Hematopoietic multipotent progenitor cell treated with erythropoietin and hydrocortisone succinate and interleukin-3 and kit ligand, for 6 days (in vitro differentiated cells): ENCODE results near the gene GBA2.

Source experiments
- DNase-seq: peaks from one replicate; pipeline ENCODE4 v3.0.0-alpha.2; 2015

Gene GBA2

DNA sequence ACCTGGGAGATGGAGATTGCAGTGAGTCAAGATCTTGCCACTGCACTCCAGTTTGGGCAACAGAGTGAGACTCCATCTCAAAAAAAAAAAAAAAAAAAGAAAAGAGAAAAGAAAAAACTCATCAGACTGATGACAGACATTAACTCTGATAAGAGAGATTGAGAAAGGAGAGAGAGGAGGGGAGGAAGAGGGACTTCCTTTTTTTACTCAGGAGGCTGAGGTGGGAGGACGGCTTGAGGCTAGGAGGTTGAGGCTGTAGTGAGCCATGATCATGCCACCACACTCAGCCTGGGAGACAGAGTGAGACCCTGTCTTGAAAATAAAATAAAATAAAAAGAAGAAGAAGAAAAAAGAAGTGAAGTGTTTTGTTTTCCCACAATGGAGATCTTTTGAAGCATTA lies 14.8 kb upstream of the GBA2 start:
- DNase-seq = no peak

DNA sequence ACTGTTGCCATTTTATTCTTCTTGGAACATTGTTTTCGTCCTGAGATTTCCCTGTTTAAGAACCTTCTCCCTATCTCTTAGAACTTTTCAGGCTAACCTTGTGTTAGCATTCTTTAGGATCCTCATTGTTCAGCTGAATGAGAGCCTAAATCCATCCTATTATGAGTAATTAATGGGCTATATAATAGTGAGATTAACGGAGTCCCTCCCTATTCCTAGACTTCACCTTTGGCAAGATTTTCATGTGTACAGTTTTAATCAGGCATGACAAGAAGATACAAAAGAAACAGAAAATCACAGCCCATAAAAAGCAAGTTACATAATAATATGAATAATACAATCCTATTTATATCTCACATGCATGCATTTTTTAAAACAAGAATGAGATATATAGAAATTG lies 14.2 kb upstream of the GBA2 start:
- DNase-seq = no peak

DNA sequence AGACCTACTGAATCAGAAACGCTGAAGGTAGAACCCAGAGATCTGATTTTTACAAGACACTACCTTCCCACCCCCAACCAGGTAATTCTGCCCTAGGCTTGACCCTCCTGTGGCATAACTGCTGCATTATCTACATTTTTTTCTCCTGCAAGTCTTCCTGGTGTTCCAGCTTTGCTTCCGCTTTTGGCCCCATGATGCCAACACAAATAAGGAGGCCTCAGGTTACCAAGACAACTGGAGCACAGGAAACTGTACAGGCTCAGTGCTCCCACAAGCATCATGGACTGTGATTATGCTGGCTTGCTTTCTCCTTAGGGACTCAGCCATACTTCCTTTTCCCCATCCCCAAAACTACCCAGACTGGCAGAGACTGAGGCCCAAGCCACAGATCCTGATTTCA lies 11.6 kb upstream of the GBA2 start:
- no peak for DNase-seq

DNA sequence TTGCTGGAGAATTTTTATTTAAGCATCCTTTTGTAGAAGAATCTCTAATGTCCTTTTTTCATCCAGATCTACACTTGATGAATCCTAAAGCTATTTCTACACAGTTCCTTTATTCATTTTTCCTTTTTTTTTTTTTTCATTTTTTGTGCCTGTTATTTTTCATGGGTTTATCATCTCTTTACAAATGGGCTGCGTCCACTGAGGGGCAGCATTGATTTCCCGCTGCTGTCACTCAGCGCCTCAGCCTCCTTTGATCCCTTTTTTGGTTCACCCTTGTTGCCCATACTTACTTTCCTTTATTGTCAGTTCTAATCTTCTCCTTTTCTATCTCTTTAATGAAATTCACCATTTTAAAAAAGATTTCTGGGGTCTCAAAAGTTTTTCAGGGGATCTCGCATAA lies 10.8 kb upstream of the GBA2 start:
- DNase-seq = no peak

GRCh38 chr9:35758475-35759050 lies 9.5 kb upstream of the GBA2 start:
- DNase-seq = no peak

GRCh38 chr9:35757892-35758275 lies 8.9 kb upstream of the GBA2 start:
- DNase-seq = no peak

DNA sequence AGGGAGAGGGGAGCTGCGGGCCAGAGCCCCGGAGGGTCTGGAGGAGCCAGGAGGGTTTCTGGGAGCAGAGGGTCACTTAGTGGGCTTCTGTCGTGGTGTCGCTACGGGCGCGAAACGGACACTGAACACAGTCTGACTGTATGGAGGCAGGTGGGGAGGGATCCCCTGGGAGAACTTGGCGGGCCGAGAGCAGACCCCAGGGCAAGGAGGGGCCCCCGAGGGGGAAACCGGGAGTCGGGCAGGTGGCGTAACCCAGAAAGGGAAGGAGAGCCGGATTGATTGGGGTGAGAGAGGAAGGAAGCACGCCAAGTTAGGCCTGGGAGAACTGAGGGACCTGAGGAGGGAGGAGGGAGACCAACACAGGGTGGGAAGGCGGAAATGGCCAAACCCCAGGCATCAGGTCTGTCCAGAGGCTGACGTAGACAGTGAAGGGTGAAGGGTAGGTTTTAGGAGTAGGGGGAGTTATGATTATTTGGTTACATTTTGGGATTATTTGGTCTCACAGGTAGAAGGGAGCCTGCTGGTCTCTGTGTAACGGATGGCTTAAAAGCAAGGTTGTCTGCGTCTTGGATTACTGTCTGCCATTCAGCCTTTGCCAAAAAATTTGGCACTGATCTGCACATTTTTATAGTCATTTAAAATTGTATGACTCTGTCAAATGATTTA lies 8.3 kb upstream of the GBA2 start:
- peak; percentile 69 for DNase-seq

GRCh38 chr9:35756275-35757225 lies 7.5 kb upstream of the GBA2 start:
- DNase-seq = peak; percentile 90

- peak; percentile 41 for DNase-seq
Measured at GRCh38 chr9:35755071-35755470, 6.0 kb upstream of the GBA2 start.

- DNase-seq = no peak
Measured at GRCh38 chr9:35754264-35754663, 5.2 kb upstream of the GBA2 start, which contains the start of gene MSMP. TSS of gene MSMP (minus strand) at chr9:35754276. CDS start at chr9:35754129, 147 bp downstream.

GRCh38 chr9:35753466-35753865 lies 4.4 kb upstream of the GBA2 start:
- no peak for DNase-seq

DNA sequence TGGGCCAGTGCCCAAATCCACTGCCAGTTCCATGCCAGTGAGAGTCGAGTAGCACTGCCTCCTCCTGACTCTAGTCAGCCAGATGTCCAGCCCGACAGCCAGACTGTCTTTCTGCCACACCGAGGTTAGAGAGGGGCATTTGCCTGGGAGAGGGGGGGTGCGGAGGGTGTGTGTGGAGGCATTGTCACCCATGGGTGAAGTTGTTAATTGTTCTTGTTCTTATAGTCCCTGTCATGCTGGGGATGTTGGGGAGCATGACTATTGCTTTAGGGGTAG lies 1.2 kb upstream of the GBA2 start:
- DNase-seq = no peak

DNA sequence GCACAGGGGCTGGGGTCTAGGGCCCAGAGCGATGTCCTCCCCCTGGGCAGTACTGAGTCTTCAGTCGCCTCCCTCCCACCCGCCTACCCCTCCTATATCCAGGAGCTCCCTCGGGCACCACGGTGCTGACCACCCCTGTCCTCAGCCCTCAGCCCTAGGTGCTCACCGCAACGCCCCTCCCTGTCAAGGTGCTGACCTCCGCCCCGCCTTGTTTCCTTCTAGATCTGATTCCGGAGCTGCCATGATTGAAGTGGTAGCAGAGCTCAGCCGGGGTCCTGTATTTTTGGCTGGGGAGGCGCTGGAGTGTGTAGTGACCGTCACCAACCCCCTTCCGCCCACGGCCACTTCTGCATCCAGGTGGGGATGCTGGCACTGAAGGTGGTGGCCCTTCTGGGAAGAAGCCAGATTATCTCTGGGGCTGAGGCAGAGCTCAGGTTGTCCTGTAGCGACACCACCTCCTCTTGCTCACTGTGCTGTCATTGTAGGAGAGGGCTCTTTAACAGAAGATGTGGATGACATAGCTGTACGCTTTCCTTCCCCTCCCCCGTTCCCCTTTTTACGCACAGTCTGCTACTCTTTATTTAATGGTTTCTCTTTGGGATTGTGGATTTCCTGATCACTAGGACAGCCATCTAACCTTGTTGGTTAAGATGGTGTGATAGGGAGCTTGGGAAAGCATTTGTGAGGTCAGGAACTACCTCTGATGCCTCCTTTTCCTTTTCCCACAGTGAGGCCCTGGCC lies 657 bp upstream of the GBA2 start:
- DNase-seq = peak; percentile 48

- peak; percentile 31 for DNase-seq
Measured at GRCh38 chr9:35748242-35748857, 678 bp downstream of the GBA2 start.

- peak; percentile 40 for DNase-seq
Measured at GRCh38 chr9:35746583-35746982, 2.4 kb downstream of the GBA2 start.

DNA sequence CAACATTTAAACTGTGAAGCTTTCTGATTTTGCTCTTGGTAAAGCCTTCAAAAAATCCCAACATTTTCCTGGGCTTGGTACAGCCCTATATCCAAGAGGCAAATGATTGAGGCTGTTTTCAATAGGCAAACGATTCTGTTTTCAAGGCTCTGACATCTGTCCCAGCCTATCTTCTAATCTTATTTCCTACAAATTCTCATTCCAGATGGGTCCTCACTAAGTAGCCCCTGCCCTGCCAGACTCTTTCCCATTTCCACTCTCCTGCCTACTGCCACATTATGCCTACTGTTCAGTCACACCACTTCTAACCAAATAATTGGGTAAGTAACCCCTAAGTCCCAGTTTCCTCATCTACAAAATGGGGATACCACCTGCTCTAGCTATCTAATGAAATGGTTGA lies 3.5 kb downstream of the GBA2 start:
- DNase-seq = no peak

DNA sequence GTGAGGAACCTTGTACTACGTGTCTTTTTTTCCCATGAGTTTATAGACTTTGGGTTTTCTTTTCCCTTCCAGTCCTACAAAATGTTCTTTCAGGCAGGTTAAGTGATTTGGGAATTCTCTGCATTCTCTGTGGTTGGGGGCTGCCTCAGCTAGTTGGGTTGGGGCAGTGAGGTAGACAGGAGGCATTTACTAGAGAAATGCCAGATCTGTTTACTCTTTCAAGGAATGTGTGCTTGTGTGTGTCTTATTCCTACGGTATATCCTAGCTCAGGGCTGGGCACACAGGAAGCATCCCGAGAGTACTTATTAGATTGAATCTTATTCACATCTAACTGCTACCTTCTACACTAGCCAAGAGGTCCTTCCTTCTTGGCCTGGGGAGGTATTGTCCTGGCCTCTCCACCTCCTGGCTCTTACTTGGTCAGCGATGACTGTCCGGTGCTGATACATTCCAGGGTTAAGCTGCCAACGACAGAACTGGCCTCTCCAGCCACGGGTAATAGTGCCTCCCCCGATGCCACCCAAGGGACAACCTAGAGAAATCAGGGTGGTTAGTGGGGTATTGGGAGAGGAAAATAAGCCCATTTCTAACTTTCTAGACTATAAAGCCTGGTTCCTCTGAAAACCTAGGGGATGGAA lies 5.0 kb downstream of the GBA2 start:
- DNase-seq = no peak

GRCh38 chr9:35743452-35743851 lies 5.6 kb downstream of the GBA2 start:
- DNase-seq = no peak

DNA sequence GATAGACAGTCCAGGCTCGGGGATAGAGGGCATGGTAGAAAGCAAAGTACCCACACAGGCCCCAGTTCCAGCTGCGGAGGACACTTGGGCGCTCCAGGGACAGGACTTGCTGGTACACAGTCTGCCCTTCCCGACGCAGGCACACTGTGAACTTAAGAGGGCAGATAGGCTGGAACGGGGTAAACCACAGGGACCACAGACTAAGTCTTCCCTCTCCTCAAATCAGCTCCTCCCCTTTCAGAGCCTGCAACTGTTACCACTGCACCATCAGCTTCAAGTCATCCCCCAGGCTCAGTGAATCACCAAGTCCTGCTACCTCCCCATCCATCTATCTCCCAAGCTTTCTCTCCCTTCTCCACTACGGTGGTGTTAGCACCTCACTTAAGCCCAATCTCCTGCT lies 7.3 kb downstream of the GBA2 start:
- DNase-seq = peak; percentile 67

GRCh38 chr9:35740243-35740642 lies 8.8 kb downstream of the GBA2 start:
- DNase-seq = no peak

- DNase-seq = no peak
Measured at GRCh38 chr9:35738924-35739323, 10.1 kb downstream of the GBA2 start.

- DNase-seq = no peak
Measured at GRCh38 chr9:35738186-35738585, 10.8 kb downstream of the GBA2 start.
